Neural cell (in vitro differentiated cells): ENCODE measurements around the gene MEGF11.

Source experiments
- CTCF ChIP-seq: fragments of 450-650 bp; IDR thresholded peaks from 2 replicates; pipeline ENCODE4 v1.5.1; 2014; ENCODE audit warnings: antibody characterized with exemption, mild to moderate bottlenecking, moderate library complexity; ENCODE audit not compliant: poor library complexity, severe bottlenecking
- EP300 ChIP-seq: fragments of 450-650 bp; conservative IDR thresholded peaks from 2 replicates; pipeline ENCODE4 v1.6.1; 2014; ENCODE audit warnings: antibody characterized with exemption, mild to moderate bottlenecking, moderate library complexity; ENCODE audit not compliant: poor library complexity, severe bottlenecking
- EZH2 ChIP-seq: fragments of 200-600, 300-800 bp; shearing (Covaris generic), sonication (generic); IDR thresholded peaks from 2 replicates; pipeline ENCODE4 v1.6.1; 2014; ENCODE audit warnings: antibody characterized with exemption, low read length, borderline replicate concordance, mild to moderate bottlenecking; ENCODE audit not compliant: insufficient read depth, poor library complexity, severe bottlenecking
- MXI1 ChIP-seq: fragments of 450-650 bp; conservative IDR thresholded peaks from 2 replicates; pipeline ENCODE4 v1.6.1; 2014; ENCODE audit warnings: antibody characterized with exemption, mild to moderate bottlenecking; ENCODE audit not compliant: poor library complexity, severe bottlenecking
- POLR2AphosphoS5 ChIP-seq: IDR thresholded peaks from 2 replicates; pipeline ENCODE4 v1.6.1; 2012
- RAD21 ChIP-seq: fragments of 450-650 bp; conservative IDR thresholded peaks from 2 replicates; pipeline ENCODE4 v1.6.1; 2014; ENCODE audit warnings: antibody characterized with exemption, mild to moderate bottlenecking, moderate library complexity
- REST ChIP-seq: IDR thresholded peaks from 2 replicates; pipeline ENCODE4 v1.6.1; 2012; ENCODE audit warnings: borderline replicate concordance
- SMC3 ChIP-seq: fragments of 450-650 bp; conservative IDR thresholded peaks from 2 replicates; pipeline ENCODE4 v1.6.1; 2014; ENCODE audit warnings: antibody characterized with exemption, mild to moderate bottlenecking, moderate library complexity; ENCODE audit not compliant: poor library complexity
- TAF1 ChIP-seq: IDR thresholded peaks from 2 replicates; pipeline ENCODE4 v1.6.1; 2012; ENCODE audit warnings: low read depth

- TF ChIP-seq CTCF (no peak), REST (no peak), SMC3 (no peak), MXI1 (no peak), EZH2 (no peak), RAD21 (no peak), POLR2AphosphoS5 (no peak), EP300 (no peak), TAF1 (no peak)
Measured at GRCh38 chr15:66216806-66217205, 36.7 kb downstream of the MEGF11 start.
